ENCODE measurements around the gene NOS1. TPM values are rescaled to one million over a fixed set of nuclear protein-coding genes. Genes with fewer than 3 reads are reported as not detected.
"Not testable (repeated sequence)": the region's sequence is repeated elsewhere in the genome, so short reads cannot be mapped to it uniquely, and the experiment has no call there.

The NOS1 gene
- total RNA-seq, 1 donor from 2014 or later, result under 0.01 TPM

- no peak overlapping the region for H3K4me3 ChIP-seq (ENCODE audit: low read depth, low read length)
- no peak for TF ChIP-seq CTCF (conservative IDR thresholded peaks at IDR 0.05; ENCODE audit: low read depth, low read length)
These were observed 173.2 kb downstream of the NOS1 start for GRCh38 chr12:117188121-117188665.

GRCh38 chr12:117187421-117187820 is 174.0 kb downstream of the NOS1 start:
- no peak for DNase-seq (ENCODE audit: low read depth)
- H3K4me3 ChIP-seq (ENCODE audit: low read depth, low read length), result no peak overlapping the region
- no peak for TF ChIP-seq CTCF (conservative IDR thresholded peaks at IDR 0.05; ENCODE audit: low read depth, low read length)

More at GRCh38 chr12:117188121-117188665, 173.2 kb downstream of the NOS1 start:
- no peak for DNase-seq (ENCODE audit: low read depth)

GRCh38 chr12:117182866-117183265 is 178.6 kb downstream of the NOS1 start:
- no peak for DNase-seq (ENCODE audit: low read depth)
- TF ChIP-seq CTCF (conservative IDR thresholded peaks at IDR 0.05; ENCODE audit: low read depth, low read length), result no peak
- H3K4me3 ChIP-seq (ENCODE audit: low read depth, low read length), result no peak overlapping the region

GRCh38 chr12:117181468-117181843 is 180.0 kb downstream of the NOS1 start:
- not testable (repeated sequence) for H3K4me3 ChIP-seq (ENCODE audit: low read depth, low read length); DNase-seq (ENCODE audit: low read depth)

GRCh38 chr12:117180758-117181467 is 180.5 kb downstream of the NOS1 start:
- no peak for TF ChIP-seq CTCF (conservative IDR thresholded peaks at IDR 0.05; ENCODE audit: low read depth, low read length)
- DNase-seq (ENCODE audit: low read depth), result no peak
- H3K4me3 ChIP-seq (ENCODE audit: low read depth, low read length), result no peak overlapping the region

GRCh38 chr12:117178745-117179144 is 182.7 kb downstream of the NOS1 start:
- no peak for TF ChIP-seq CTCF (conservative IDR thresholded peaks at IDR 0.05; ENCODE audit: low read depth, low read length)
- no peak for DNase-seq (ENCODE audit: low read depth)
- H3K4me3 ChIP-seq (ENCODE audit: low read depth, low read length), result no peak overlapping the region

- DNase-seq (ENCODE audit: low read depth), result no peak
- no peak overlapping the region for H3K4me3 ChIP-seq (ENCODE audit: low read depth, low read length)
These were observed 183.1 kb downstream of the NOS1 start for GRCh38 chr12:117178301-117178700.

More at GRCh38 chr12:117178301-117178700, 183.1 kb downstream of the NOS1 start:
- no peak for TF ChIP-seq CTCF (conservative IDR thresholded peaks at IDR 0.05; ENCODE audit: low read depth, low read length)

Measured in epithelial cell of proximal tubule (primary cell).